OCI-LY1 (cell line): ENCODE data around the gene DUSP14.

Source experiments
- CTCF ChIP-seq: fragments of 200-600 bp; sonication (generic), shearing (Covaris generic); IDR thresholded peaks from 2 replicates; pipeline ENCODE4 v1.5.1; 2017; ENCODE audit warnings: mild to moderate bottlenecking, antibody characterized with exemption, low read length, moderate library complexity, mixed read lengths
- EZH2 ChIP-seq: fragments of 200-600 bp; sonication (generic), shearing (Covaris generic); IDR thresholded peaks from 2 replicates; pipeline ENCODE4 v1.8.0; 2017; ENCODE audit warnings: borderline replicate concordance, mixed run types, mild to moderate bottlenecking, antibody characterized with exemption, low read length, moderate library complexity, mixed read lengths

- TF ChIP-seq CTCF (no peak), EZH2 (no peak)
Measured at GRCh38 chr17:37446027-37446426, 43.7 kb upstream of the DUSP14 start.
